Articular chondrocyte of knee joint (primary cell): Measurements from ENCODE around the gene PAK1IP1. TPM values are rescaled to one million over a fixed set of nuclear protein-coding genes. Genes with fewer than 3 reads are reported as not detected.

Experiments used
- small RNA-seq: library from RNA; depleted of rRNA; stranded (forward); fragments of <200 nt; gene quantifications from one replicate; pipeline ENCODE3, GENCODE V24; 2012
- total RNA-seq: library from RNA; depleted of rRNA; stranded (reverse); fragments of >200 nt; gene quantifications from 2 replicates; pipeline ENCODE4 v1.2.3, GENCODE V29; 2012

Gene PAK1IP1
- total RNA-seq = 16.5 and 22.3 TPM in 2 replicates

GRCh38 chr6:10694302-10695085 is at the start of gene PAK1IP1, which contains the start of gene C6orf52:
Gene PAK1IP1 (plus strand): TSS chr6:10694972. CDS start chr6:10694986, 14 bp downstream.
Gene C6orf52 (minus strand): TSS chr6:10694616. CDS start chr6:10687550, 7,066 bp downstream.

DNA sequence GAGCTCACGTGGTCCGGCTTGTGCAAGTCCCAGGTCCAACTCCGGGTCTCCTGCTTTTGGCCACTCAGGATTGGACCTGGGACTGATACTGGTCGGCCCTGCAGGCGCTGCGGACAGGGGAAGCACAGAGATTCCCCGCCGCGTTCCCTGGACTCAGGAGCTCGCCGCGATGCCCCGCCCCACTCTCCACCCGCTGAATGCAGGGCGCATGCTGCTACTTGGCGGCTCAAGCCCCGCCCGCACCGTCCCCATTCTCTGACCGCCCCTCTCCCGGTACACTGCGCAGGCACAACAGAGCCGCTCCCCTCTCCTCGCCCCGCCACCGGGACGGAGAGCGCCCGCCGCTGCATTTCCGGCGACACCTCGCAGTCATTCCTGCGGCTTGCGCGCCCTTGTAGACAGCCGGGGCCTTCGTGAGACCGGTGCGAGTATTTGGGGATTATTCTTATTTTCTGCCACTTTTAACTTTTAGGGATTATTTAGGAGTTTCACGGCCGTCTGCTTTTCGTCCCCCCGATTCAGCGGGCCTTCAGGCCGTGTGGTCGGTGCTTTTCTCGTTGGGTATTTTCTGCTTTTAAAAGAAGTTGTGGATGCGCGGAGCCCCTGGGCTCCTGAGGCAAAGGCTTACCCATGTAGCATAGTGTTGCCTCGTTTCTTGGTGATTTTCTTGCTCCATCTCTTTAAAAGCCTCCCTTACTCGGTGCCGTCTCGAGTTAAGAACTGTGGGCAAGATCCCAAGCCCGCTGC is 28.2 kb downstream of the PAK1IP1 start, which contains the start of gene TMEM14C:
Gene TMEM14C, plus strand, starts transcription at position 251 of the 747 bp plus-strand sequence. CDS start 1,544 bp downstream, outside the sequence.

GRCh38 chr6:10747251-10747972 is 52.6 kb downstream of the PAK1IP1 start, which contains the start of gene TMEM14B:
Gene TMEM14B (plus strand): TSS chr6:10747805. CDS start chr6:10749246, 1,441 bp downstream.

Small RNA genes within 50 kb of the gene (small RNA-seq; reads per million reads assigned to genes)
- not detected for gene RF00019
- not detected for gene RNA5SP203

Other genes starting within 250 kb of the PAK1IP1 start
- 2.6 and 3.0 TPM in 2 replicates for gene GCNT2, start 173.6 kb upstream of the PAK1IP1 start, total RNA-seq
- 0.52 and 0.65 TPM in 2 replicates for gene C6orf52, start 356 bp upstream of the PAK1IP1 start, total RNA-seq
- gene TMEM14C, start 28.1 kb downstream of the PAK1IP1 start, total RNA-seq = 141 and 175 TPM in 2 replicates
- 78.5 and 92.5 TPM in 2 replicates for gene TMEM14B, start 52.8 kb downstream of the PAK1IP1 start, total RNA-seq
- 0.13 TPM in 1 of 2 replicates, not detected in the other for gene MAK, start 143.6 kb downstream of the PAK1IP1 start, total RNA-seq
- gene GCM2, start 187.1 kb downstream of the PAK1IP1 start, total RNA-seq = not detected in 2 replicates
- gene SYCP2L, start 192.1 kb downstream of the PAK1IP1 start, total RNA-seq = 0.13 and 0.43 TPM in 2 replicates